Measurements from ENCODE around the gene CIART. TPM values are rescaled to one million over a fixed set of nuclear protein-coding genes. Genes with fewer than 3 reads are reported as not detected.

Gene CIART
- total RNA-seq, 1 donor from 2014 or later: 8.7 TPM

GRCh38 chr1:150280138-150280707, 2.1 kb upstream of the CIART start:
- Histone ChIP-seq H3K4me3 (peak overlapping the region; percentile 76), H3K27me3 (ENCODE audit: low read depth) (no peaks in the 10 kb centered on the region), H3K27ac (replicated peaks) (peak overlapping the region; percentile 95), H3K4me1 (peaks cover 43% of the 10 kb centered on the region), H3K9me3 (replicated peaks) (no peaks in the 10 kb centered on the region), H3K36me3 (peaks cover 16% of the 10 kb centered on the region)
- intact Hi-C loops (cut with micrococcal nuclease): no loop called here
- DNase-seq: no peak
- TF ChIP-seq CTCF (IDR thresholded peaks at IDR 0.05; ENCODE audit: borderline replicate concordance): no peak

DNA sequence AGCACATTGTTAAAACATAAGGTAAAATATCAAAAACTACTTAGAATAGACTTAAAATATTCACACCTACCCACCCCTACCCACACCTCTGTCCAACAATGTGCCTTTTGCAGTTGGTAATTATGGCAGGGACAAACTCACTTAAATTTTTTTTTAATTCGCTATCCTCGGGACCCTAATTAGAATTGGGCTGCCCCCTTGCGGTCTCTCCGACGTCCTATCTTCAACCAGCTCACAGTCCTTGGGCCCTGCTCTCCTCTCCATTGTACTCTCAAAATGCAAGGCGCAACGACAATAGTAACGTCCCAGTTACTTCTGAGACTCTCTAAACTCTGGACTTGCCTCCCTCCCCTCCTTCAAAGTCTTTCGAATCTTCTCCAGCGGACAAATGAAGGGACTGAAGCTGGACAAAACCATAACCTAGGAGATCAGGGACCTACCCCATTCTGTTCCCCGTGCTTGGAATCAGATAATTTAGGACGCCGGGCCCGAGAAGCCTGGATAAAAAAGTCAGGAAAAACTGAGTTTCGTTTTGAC, 1.1 kb upstream of the CIART start:
- TF ChIP-seq CTCF (IDR thresholded peaks at IDR 0.05; ENCODE audit: borderline replicate concordance): peak; percentile 81
- peaks cover 43% of the 10 kb centered on the region for H3K4me1 ChIP-seq
- peak overlapping the region; percentile 95 for H3K27ac ChIP-seq (replicated peaks)
- DNase-seq: peak; percentile 79
- intact Hi-C loops (cut with micrococcal nuclease): no loop called here
- peaks cover 19% of the 10 kb centered on the region for H3K36me3 ChIP-seq
- no peaks in the 10 kb centered on the region for H3K27me3 ChIP-seq (ENCODE audit: low read depth)
- H3K9me3 ChIP-seq (replicated peaks): no peaks in the 10 kb centered on the region
- peak overlapping the region; percentile 76 for H3K4me3 ChIP-seq

- DNase-seq: no peak
- H3K27ac ChIP-seq (replicated peaks): peak overlapping the region; percentile 95
- peak overlapping the region; percentile 76 for H3K4me3 ChIP-seq
- intact Hi-C loops (cut with micrococcal nuclease): no loop called here
- no peaks in the 10 kb centered on the region for H3K27me3 ChIP-seq (ENCODE audit: low read depth)
- H3K9me3 ChIP-seq (replicated peaks): no peaks in the 10 kb centered on the region
- peaks cover 31% of the 10 kb centered on the region for H3K36me3 ChIP-seq
- no peak for TF ChIP-seq CTCF (IDR thresholded peaks at IDR 0.05; ENCODE audit: borderline replicate concordance)
- peaks cover 43% of the 10 kb centered on the region for H3K4me1 ChIP-seq
These were observed 204 bp downstream of the CIART start for GRCh38 chr1:150282558-150282958.

GRCh38 chr1:150283260-150283659, 906 bp downstream of the CIART start:
- no peaks in the 10 kb centered on the region for H3K27me3 ChIP-seq (ENCODE audit: low read depth)
- no peaks in the 10 kb centered on the region for H3K9me3 ChIP-seq (replicated peaks)
- intact Hi-C loops (cut with micrococcal nuclease): no loop called here
- H3K4me3 ChIP-seq: peak overlapping the region; percentile 76
- DNase-seq: no peak
- no peak for TF ChIP-seq CTCF (IDR thresholded peaks at IDR 0.05; ENCODE audit: borderline replicate concordance)
- peaks cover 43% of the 10 kb centered on the region for H3K4me1 ChIP-seq
- peak overlapping the region; percentile 95 for H3K27ac ChIP-seq (replicated peaks)
- peaks cover 32% of the 10 kb centered on the region for H3K36me3 ChIP-seq

- intact Hi-C loops (cut with micrococcal nuclease): no loop called here
These were observed 6.0 kb downstream of the CIART start for GRCh38 chr1:150288382-150288781.

More at GRCh38 chr1:150288382-150288781, 6.0 kb downstream of the CIART start:
- Histone ChIP-seq H3K4me1 (peaks cover 16% of the 10 kb centered on the region), H3K9me3 (replicated peaks) (no peaks in the 10 kb centered on the region), H3K36me3 (peaks cover 24% of the 10 kb centered on the region), H3K27me3 (ENCODE audit: low read depth) (no peaks in the 10 kb centered on the region), H3K4me3 (no peak overlapping the region), H3K27ac (replicated peaks) (no peak overlapping the region)
- no peak for TF ChIP-seq CTCF (IDR thresholded peaks at IDR 0.05; ENCODE audit: borderline replicate concordance)
- DNase-seq: no peak
